Measurements from ENCODE around the gene SNAI3.

SNAI3 gene

GRCh38 chr16:88649924-88650748, 36.2 kb downstream of the SNAI3 start:
- DNase-seq (ENCODE audit: low read depth), result no peak

GRCh38 chr16:88649195-88649923, 36.9 kb downstream of the SNAI3 start:
- DNase-seq (ENCODE audit: low read depth), result no peak

GRCh38 chr16:88647178-88648070, 38.9 kb downstream of the SNAI3 start:
- DNase-seq (ENCODE audit: low read depth), result no peak

- DNase-seq (ENCODE audit: low read depth), result no peak
Observed at GRCh38 chr16:88646345-88647034, 39.8 kb downstream of the SNAI3 start.

GRCh38 chr16:88645941-88646340, 40.4 kb downstream of the SNAI3 start:
- DNase-seq (ENCODE audit: low read depth), result no peak

GRCh38 chr16:88645455-88645854, 40.9 kb downstream of the SNAI3 start:
- no peak for DNase-seq (ENCODE audit: low read depth)

- no peak for DNase-seq (ENCODE audit: low read depth)
Observed at GRCh38 chr16:88643644-88643932, 42.7 kb downstream of the SNAI3 start.

GRCh38 chr16:88642881-88643643, 43.2 kb downstream of the SNAI3 start:
- DNase-seq (ENCODE audit: low read depth), result no peak

- DNase-seq (ENCODE audit: low read depth), result no peak
Observed at GRCh38 chr16:88640498-88641247, 45.6 kb downstream of the SNAI3 start.

- no peak for DNase-seq (ENCODE audit: low read depth)
Observed at GRCh38 chr16:88640039-88640495, 46.2 kb downstream of the SNAI3 start.

GRCh38 chr16:88639231-88640038, 46.9 kb downstream of the SNAI3 start:
- no peak for DNase-seq (ENCODE audit: low read depth)

- DNase-seq (ENCODE audit: low read depth), result no peak
Observed at GRCh38 chr16:88638323-88639230, 47.7 kb downstream of the SNAI3 start, which contains the start of gene IL17C. Gene IL17C (plus strand): TSS chr16:88638572. CDS start chr16:88638642, 70 bp downstream.

- no peak for DNase-seq (ENCODE audit: low read depth)
Observed at GRCh38 chr16:88636488-88637265, 49.6 kb downstream of the SNAI3 start.

GRCh38 chr16:88635671-88636319, 50.5 kb downstream of the SNAI3 start:
- DNase-seq (ENCODE audit: low read depth), result no peak

GRCh38 chr16:88634994-88635670, 51.2 kb downstream of the SNAI3 start:
- DNase-seq (ENCODE audit: low read depth), result no peak
